Measurements from ENCODE around the gene BPTF.
"Not testable (repeated sequence)": the region's sequence is repeated elsewhere in the genome, so short reads cannot be mapped to it uniquely, and the experiment has no call there.

BPTF gene

GRCh38 chr17:68021963-68022362 lies 196.7 kb downstream of the BPTF start:
- TF ChIP-seq, protein P1, sequence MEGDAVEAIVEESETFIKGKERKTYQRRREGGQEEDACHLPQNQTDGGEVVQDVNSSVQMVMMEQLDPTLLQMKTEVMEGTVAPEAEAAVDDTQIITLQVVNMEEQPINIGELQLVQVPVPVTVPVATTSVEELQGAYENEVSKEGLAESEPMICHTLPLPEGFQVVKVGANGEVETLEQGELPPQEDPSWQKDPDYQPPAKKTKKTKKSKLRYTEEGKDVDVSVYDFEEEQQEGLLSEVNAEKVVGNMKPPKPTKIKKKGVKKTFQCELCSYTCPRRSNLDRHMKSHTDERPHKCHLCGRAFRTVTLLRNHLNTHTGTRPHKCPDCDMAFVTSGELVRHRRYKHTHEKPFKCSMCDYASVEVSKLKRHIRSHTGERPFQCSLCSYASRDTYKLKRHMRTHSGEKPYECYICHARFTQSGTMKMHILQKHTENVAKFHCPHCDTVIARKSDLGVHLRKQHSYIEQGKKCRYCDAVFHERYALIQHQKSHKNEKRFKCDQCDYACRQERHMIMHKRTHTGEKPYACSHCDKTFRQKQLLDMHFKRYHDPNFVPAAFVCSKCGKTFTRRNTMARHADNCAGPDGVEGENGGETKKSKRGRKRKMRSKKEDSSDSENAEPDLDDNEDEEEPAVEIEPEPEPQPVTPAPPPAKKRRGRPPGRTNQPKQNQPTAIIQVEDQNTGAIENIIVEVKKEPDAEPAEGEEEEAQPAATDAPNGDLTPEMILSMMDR (IDR thresholded peaks at IDR 0.05; ENCODE audit: low read depth, low read length) = no peak
- no peak overlapping the region for H3K4me3 ChIP-seq (ENCODE audit: low read depth, low read length)

- H3K4me3 ChIP-seq (ENCODE audit: low read depth, low read length) = not testable (repeated sequence)
Observed at GRCh38 chr17:68022547-68022946, 197.2 kb downstream of the BPTF start.

GRCh38 chr17:68029512-68030215 lies 204.4 kb downstream of the BPTF start:
- TF ChIP-seq, protein P1 (IDR thresholded peaks at IDR 0.05; ENCODE audit: low read depth, low read length) = no peak
- H3K4me3 ChIP-seq (ENCODE audit: low read depth, low read length) = no peak overlapping the region

Measured in WI38 (cell line).